HG03196 (cell line): ENCODE data around the gene RRP9.

Source experiments
- ATAC-seq: cut with Tn5 transposase; IDR thresholded peaks from one replicate; pipeline ENCODE4 v1.9.1; 2021; ENCODE audit not compliant: unreplicated experiment

The RRP9 gene

GRCh38 chr3:51957520-51958205, 16.0 kb upstream of the RRP9 start:
- ATAC-seq = no peak

GRCh38 chr3:51955893-51956770, 14.4 kb upstream of the RRP9 start:
- no peak for ATAC-seq

DNA sequence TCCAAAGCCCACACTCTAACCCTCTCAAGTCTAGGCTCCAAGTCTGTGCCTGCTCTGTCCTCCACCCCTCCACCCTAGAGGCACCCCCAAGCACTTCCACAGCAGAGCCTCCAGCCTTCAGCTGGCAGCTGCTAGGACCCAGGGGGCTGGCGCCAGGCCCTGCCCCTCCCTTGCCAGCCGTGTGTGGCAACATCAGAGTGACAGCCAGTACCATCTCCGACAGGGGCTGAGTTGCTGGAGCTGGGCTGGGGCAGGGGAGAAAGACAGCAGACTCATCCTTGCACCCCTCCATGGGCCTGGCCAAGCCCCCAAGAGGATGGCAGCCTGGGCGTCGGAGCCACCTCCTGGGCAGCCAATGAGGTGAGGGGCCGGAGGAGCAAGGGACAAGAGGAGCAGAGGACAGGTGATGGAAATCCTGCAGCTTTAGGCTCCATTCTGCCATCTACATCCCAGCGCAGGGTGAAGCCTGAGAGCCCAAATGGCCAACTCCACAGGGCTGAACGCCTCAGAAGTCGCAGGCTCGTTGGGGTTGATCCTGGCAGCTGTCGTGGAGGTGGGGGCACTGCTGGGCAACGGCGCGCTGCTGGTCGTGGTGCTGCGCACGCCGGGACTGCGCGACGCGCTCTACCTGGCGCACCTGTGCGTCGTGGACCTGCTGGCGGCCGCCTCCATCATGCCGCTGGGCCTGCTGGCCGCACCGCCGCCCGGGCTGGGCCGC, 13.6 kb upstream of the RRP9 start, which contains the start of gene GPR62:
GPR62 (plus strand) TSS at position 207 of the 718 bp plus-strand sequence; CDS start at position 479, 272 bp downstream.
- ATAC-seq = no peak

DNA sequence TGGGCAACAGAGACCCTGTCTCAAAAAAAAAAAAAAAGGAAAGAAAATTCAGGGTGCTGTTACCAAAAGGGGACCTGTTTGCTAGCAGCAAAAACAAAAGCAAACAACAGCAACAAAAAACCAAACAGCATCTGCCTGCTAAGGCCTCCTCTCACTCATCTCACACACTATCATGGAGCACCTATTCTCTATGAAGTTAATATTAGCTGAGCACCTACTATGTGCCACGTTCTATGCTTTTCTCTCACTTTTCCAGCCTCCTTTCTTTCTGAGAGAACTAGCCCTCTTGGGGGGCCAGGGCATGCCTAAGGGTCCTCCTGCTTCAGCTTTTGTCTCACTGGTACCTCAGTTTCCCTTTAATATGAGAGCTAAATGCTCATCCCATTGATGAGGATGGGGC, 13.0 kb upstream of the RRP9 start:
- no peak for ATAC-seq

DNA sequence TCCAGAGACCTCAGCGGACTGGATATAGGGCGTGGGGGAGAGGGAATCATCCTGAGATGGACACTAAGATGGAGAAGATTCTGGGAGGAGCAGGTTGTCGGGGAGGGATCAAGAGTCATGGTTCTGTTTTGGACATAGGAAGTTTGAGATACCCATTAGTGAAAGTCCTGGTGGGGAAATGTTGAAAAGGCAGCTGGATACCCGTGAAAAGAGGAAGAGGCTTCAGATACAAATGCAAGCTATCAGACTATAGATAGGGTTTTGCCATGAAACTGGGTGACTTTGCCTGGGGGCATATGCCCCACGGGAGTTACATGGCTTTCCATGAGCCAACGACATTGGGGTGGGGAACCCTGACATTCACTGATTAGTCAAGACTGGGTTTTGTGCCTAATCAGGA, 12.4 kb upstream of the RRP9 start:
- no peak for ATAC-seq

DNA sequence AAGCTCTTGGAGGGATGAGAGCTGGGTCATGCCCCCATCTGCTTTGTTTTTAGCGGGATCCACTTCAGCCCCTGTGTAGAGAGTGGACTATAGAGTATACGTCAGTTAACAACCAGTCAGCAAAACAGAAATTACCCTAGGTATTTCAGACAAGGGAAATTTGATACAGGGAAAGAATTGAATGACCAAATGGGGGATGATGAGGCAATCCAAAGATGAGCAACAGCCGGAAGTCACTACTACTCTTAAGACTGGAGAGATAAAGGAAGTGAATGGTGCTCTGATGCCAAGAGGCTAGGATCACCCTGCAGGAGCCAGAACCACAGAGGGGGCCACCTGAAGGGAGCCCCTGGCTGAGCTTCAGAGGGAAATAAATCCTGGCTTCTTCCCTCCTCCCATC, 11.7 kb upstream of the RRP9 start:
- no peak for ATAC-seq

GRCh38 chr3:51950899-51951298, 9.2 kb upstream of the RRP9 start:
- no peak for ATAC-seq

GRCh38 chr3:51949121-51949520, 7.4 kb upstream of the RRP9 start:
- ATAC-seq = no peak

- ATAC-seq = no peak
Measured at GRCh38 chr3:51948016-51948580, 6.4 kb upstream of the RRP9 start.

DNA sequence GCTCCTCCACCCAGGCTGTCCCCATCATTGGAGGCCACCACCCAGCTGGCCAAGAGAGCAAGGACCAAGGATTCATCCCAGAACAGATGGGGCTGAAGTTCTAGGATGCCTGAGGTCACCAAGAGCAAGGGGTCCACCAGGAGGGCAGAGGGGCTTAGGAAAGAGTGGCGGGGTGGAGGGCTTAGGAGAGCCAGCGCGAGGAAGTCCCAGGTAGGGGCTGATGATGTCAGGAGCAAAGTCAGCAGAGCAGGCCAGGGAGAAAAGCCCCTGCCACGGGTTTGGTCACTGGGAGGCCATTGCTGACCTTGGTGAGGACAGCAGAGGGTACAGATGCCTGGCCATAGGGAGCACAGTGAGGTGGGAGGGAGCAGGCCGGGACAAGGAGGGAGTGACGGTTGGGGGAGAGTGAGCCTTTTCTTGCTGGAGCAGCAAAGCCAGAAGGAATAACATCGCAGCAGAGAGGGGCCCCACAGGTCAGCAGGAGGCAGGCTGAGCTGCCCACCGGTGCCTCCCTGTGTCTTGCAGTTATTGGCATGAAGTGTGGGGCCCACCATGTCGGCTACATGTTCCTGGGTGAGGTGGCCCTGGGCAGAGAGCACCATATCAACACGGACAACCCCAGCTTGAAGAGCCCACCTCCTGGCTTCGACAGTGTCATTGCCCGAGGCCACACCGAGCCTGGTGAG, 5.7 kb upstream of the RRP9 start:
- no peak for ATAC-seq

DNA sequence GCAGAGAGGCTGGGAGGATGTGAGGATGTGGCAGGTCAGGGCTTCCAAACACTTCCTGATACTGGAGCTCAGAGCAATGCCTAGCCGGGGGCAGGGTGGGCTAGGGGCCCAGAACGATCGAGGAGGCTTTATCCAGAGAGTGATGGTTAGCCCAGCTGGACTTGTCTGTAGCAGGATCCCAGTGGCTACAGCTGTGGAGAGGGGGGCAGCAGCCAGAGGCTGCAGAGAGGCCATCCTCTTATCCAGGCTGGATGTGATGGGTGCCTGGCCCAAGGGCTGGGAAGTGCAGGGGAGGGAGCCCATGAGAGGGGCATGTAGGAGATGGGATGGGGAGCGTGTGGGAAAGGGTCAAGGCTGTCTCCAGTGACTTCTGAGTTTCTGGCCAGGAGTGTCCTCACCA, 5.1 kb upstream of the RRP9 start:
- ATAC-seq = no peak

GRCh38 chr3:51945926-51946705, 4.4 kb upstream of the RRP9 start:
- ATAC-seq = no peak

GRCh38 chr3:51945031-51945840, 3.5 kb upstream of the RRP9 start:
- no peak for ATAC-seq

DNA sequence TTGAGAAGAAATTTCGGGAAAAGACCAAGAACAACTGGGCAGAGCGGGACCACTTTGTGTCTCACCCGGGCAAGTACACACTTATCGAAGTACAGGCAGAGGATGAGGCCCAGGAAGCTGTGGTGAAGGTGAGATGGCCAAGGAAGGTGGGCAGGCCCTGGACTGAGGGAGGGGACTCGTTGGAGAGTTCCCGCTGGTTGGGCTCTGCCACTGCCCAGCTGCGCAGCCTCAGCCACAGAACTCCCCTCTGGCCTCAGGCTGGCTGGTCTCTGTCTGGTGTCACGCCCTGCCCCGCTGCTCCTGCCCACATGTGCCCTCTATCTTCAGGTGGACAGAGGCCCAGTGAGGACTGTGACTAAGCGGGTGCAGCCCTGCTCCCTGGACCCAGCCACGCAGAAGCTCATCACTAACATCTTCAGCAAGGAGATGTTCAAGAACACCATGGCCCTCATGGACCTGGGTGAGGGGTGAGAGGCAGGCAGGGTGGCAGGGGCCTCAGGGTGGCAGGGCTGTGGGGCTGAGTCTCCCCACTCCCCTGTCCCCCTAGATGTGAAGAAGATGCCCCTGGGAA, 2.8 kb upstream of the RRP9 start:
- ATAC-seq = no peak

DNA sequence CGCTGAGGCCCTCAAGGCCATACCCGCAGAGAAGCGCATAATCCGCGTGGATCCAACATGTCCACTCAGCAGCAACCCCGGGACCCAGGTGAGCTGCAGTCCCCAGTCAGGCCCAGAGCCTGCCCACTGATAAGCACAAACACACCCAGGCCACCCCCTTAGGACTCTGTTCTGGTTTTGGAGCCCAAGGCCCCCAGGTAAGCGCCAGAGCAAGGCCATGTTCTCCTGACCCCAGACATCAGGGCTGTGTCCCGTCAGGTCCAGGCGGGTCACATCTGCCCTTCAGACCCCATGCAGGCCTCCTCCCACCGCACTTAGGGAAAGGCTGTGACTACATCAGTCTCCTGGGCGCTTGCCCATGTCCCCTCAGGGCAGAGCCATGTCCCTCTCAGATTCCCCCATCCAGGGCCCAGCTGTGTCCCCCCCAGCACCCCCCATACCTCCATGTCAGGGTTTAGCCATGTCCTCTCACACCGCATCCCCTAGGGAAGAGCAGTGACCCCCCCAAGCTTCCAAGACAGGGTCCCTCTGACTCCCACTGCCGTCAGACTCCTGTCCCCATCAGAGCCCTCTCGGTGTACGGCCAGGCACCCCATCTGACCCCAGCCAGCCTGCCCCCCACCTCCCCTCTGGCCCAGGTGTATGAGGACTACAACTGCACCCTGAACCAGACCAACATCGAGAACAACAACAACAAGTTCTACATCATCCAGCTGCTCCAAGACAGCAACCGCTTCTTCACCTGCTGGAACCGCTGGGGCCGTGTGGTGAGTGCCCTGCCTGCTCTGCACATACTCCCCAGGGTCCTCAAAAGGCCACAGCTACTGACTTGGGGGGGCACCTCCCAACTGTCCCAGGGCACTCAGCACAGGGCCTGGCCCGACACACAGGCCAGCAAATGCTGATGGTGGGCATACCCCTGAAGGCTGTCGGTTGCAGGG, 2.0 kb upstream of the RRP9 start:
- ATAC-seq = no peak

- ATAC-seq = no peak
Measured at GRCh38 chr3:51942603-51943450, 1.1 kb upstream of the RRP9 start.

DNA sequence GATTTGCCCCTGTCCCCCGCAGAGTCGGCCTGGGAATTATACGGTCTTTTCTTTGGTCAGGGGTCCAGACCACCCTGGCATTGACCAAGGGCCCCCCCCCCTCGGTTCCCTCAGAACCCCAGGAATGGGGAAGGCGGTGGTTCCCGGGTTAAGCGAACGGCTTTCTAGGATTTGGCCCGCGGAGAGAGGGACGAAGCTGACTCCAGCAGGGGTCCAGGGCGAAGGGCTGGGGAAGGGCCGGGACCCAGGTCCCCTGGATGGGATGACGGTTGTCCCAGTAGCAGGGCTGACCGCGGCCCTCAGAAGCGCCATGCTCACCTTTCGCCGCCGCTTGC, 274 bp downstream of the RRP9 start:
- no peak for ATAC-seq
